ENCODE measurements around the gene LCE3A.

The LCE3A gene

GRCh38 chr1:152640351-152640750 lies 17.4 kb upstream of the LCE3A start:
- peaks cover 43% of the 10 kb centered on the region for H3K9me3 ChIP-seq (ENCODE audit: control insufficient read depth, low read length)

GRCh38 chr1:152630596-152630995 lies 7.7 kb upstream of the LCE3A start:
- H3K4me3 ChIP-seq (ENCODE audit: extremely low read depth, insufficient read depth, low read length, poor library complexity, severe bottlenecking) = no peak overlapping the region
- H3K4me1 ChIP-seq (ENCODE audit: control insufficient read depth, insufficient read depth, low read length, poor library complexity, severe bottlenecking) = no peaks in the 10 kb centered on the region
- no peak overlapping the region for H3K27ac ChIP-seq (ENCODE audit: low read depth, low read length, severe bottlenecking)
- 85 to 89% methylated on average over 2 of the region's 3 CpGs for WGBS, 2 experiments (ENCODE audit: insufficient coverage in 2 of 2)
- H3K9me3 ChIP-seq (ENCODE audit: control insufficient read depth, low read length) = peaks cover 50% of the 10 kb centered on the region
- H3K36me3 ChIP-seq (ENCODE audit: control insufficient read depth, insufficient read depth, low read length) = no peaks in the 10 kb centered on the region

More at GRCh38 chr1:152640351-152640750, 17.4 kb upstream of the LCE3A start:
- no peaks in the 10 kb centered on the region for H3K4me1 ChIP-seq (ENCODE audit: control insufficient read depth, insufficient read depth, low read length, poor library complexity, severe bottlenecking)
- H3K4me3 ChIP-seq (ENCODE audit: extremely low read depth, insufficient read depth, low read length, poor library complexity, severe bottlenecking) = no peak overlapping the region
- no peak overlapping the region for H3K27ac ChIP-seq (ENCODE audit: low read depth, low read length, severe bottlenecking)
- 0 to 14% methylated on average over 1 of the region's 1 CpG for WGBS, 2 experiments (ENCODE audit: insufficient coverage in 2 of 2)
- no peaks in the 10 kb centered on the region for H3K36me3 ChIP-seq (ENCODE audit: control insufficient read depth, insufficient read depth, low read length)

DNA sequence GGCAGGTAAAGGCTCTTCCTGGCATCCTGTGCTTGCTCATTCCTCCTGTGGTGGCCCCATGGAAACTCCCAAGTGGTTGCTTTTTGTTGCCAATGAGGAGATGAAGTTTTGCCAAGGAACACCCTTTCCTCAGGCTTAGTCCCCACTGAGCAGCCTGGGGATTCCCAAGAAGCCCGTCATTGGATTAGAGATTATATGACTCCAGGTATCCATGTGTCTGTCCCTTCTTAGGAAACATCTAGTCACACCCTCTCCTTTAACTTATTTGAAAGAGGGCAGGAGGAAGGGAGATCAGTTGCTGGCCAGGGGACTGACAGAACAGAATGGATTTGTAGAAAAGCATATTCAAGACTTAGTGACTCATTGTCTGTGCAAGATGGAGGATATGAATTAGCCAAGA lies 3.8 kb upstream of the LCE3A start:
- no CpG with 5 or more reads among the region's 1 CpG for WGBS, 2 experiments (ENCODE audit: insufficient coverage in 2 of 2)
- H3K4me1 ChIP-seq (ENCODE audit: control insufficient read depth, insufficient read depth, low read length, poor library complexity, severe bottlenecking) = no peaks in the 10 kb centered on the region
- H3K4me3 ChIP-seq (ENCODE audit: extremely low read depth, insufficient read depth, low read length, poor library complexity, severe bottlenecking) = no peak overlapping the region
- no peak overlapping the region for H3K27ac ChIP-seq (ENCODE audit: low read depth, low read length, severe bottlenecking)
- peaks cover 85% of the 10 kb centered on the region for H3K9me3 ChIP-seq (ENCODE audit: control insufficient read depth, low read length)
- H3K36me3 ChIP-seq (ENCODE audit: control insufficient read depth, insufficient read depth, low read length) = no peaks in the 10 kb centered on the region

- Histone ChIP-seq H3K4me1 (ENCODE audit: control insufficient read depth, insufficient read depth, low read length, poor library complexity, severe bottlenecking) (no peaks in the 10 kb centered on the region), H3K9me3 (ENCODE audit: control insufficient read depth, low read length) (peaks cover 84% of the 10 kb centered on the region)
Observed at GRCh38 chr1:152623203-152623844, 421 bp upstream of the LCE3A start.

GRCh38 chr1:152621993-152622392 lies 910 bp downstream of the LCE3A start:
- no peak overlapping the region for H3K4me3 ChIP-seq (ENCODE audit: extremely low read depth, insufficient read depth, low read length, poor library complexity, severe bottlenecking)
- 55 to 80% methylated on average over 1 to 2 of the region's 3 CpGs for WGBS, 2 experiments (ENCODE audit: insufficient coverage in 2 of 2)
- H3K9me3 ChIP-seq (ENCODE audit: control insufficient read depth, low read length) = peaks cover 81% of the 10 kb centered on the region
- H3K4me1 ChIP-seq (ENCODE audit: control insufficient read depth, insufficient read depth, low read length, poor library complexity, severe bottlenecking) = no peaks in the 10 kb centered on the region
- H3K27ac ChIP-seq (ENCODE audit: low read depth, low read length, severe bottlenecking) = no peak overlapping the region
- no peaks in the 10 kb centered on the region for H3K36me3 ChIP-seq (ENCODE audit: control insufficient read depth, insufficient read depth, low read length)

More at GRCh38 chr1:152623203-152623844, 421 bp upstream of the LCE3A start:
- Histone ChIP-seq H3K27ac (ENCODE audit: low read depth, low read length, severe bottlenecking) (no peak overlapping the region), H3K36me3 (ENCODE audit: control insufficient read depth, insufficient read depth, low read length) (no peaks in the 10 kb centered on the region), H3K4me3 (ENCODE audit: extremely low read depth, insufficient read depth, low read length, poor library complexity, severe bottlenecking) (no peak overlapping the region)
- 84 to 85% methylated on average over 22 of the region's 29 CpGs for WGBS, 2 experiments (ENCODE audit: insufficient coverage in 2 of 2)

GRCh38 chr1:152613511-152613910 lies 9.4 kb downstream of the LCE3A start, which contains the start of gene LCE3B:
TSS of gene LCE3B (plus strand) at chr1:152613811. CDS start at chr1:152613811, 0 bp downstream.
- no CpG with 5 or more reads among the region's 1 CpG for WGBS, 2 experiments (ENCODE audit: insufficient coverage in 2 of 2)
- Histone ChIP-seq H3K4me3 (ENCODE audit: extremely low read depth, insufficient read depth, low read length, poor library complexity, severe bottlenecking) (no peak within 1 kb of the TSS), H3K4me1 (ENCODE audit: control insufficient read depth, insufficient read depth, low read length, poor library complexity, severe bottlenecking) (no peaks in the 10 kb centered on the region), H3K9me3 (ENCODE audit: control insufficient read depth, low read length) (peaks cover 9% of the 10 kb centered on the region), H3K36me3 (ENCODE audit: control insufficient read depth, insufficient read depth, low read length) (no peaks in the 10 kb centered on the region), H3K27ac (ENCODE audit: low read depth, low read length, severe bottlenecking) (no peak within 1 kb of the TSS)

DNA sequence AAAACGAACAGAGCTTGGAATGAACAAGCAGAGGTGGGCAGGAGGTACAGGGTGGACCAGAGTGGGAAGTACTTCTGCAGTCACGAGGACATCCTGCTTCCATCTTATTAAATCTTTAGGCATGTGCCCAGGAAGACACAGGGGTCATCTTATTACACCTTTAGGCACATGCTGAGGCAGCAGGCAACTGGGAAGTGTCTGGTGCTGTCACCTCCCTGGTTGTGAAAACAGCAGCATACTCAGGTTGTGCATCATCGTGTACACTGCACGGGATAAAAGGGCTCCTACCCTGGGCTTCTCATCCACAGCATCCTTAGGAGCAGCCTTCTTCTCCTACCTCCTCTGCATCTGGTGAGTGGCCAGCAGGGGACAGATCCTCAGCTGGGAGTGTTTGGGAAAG lies 23.0 kb downstream of the LCE3A start, which contains the start of gene LCE3C:
Gene LCE3C (plus strand): TSS at position 301 of the 400 bp plus-strand sequence. CDS start 498 bp downstream, outside the sequence.
- Histone ChIP-seq H3K4me3 (ENCODE audit: extremely low read depth, insufficient read depth, low read length, poor library complexity, severe bottlenecking) (no peak within 1 kb of the TSS), H3K4me1 (ENCODE audit: control insufficient read depth, insufficient read depth, low read length, poor library complexity, severe bottlenecking) (no peaks in the 10 kb centered on the region), H3K27ac (ENCODE audit: low read depth, low read length, severe bottlenecking) (no peak within 1 kb of the TSS), H3K9me3 (ENCODE audit: control insufficient read depth, low read length) (no peaks in the 10 kb centered on the region), H3K36me3 (ENCODE audit: control insufficient read depth, insufficient read depth, low read length) (no peaks in the 10 kb centered on the region)
- WGBS, 2 experiments (ENCODE audit: insufficient coverage in 2 of 2) = no CpG with 5 or more reads among the region's 4 CpGs

- H3K9me3 ChIP-seq (ENCODE audit: control insufficient read depth, low read length) = no peaks in the 10 kb centered on the region
Observed at GRCh38 chr1:152596986-152597385, 25.9 kb downstream of the LCE3A start.

DNA sequence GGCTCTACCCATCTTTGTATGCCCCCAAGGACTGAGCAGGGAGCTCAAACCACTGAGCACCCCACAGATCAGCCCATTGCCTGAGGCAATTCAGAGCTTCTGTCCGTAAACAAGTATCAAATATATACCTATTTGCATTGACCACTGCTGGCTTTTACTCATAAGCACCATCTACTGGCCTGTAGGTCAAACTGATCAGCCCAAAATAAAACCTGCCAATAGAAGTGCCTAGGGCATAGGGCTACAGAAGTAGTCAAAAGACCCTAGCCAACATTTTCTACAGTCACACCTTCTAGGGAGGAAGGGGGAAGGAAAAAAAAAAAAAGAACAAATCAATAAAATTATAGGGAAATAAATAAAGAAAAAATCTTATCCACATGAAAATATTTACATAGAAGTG lies 37.3 kb downstream of the LCE3A start:
- H3K9me3 ChIP-seq (ENCODE audit: control insufficient read depth, low read length) = peaks cover 7% of the 10 kb centered on the region
- no CpG with 5 or more reads among the region's 1 CpG for WGBS, 2 experiments (ENCODE audit: insufficient coverage in 2 of 2)
- H3K4me3 ChIP-seq (ENCODE audit: extremely low read depth, insufficient read depth, low read length, poor library complexity, severe bottlenecking) = no peak overlapping the region
- no peaks in the 10 kb centered on the region for H3K36me3 ChIP-seq (ENCODE audit: control insufficient read depth, insufficient read depth, low read length)
- no peaks in the 10 kb centered on the region for H3K4me1 ChIP-seq (ENCODE audit: control insufficient read depth, insufficient read depth, low read length, poor library complexity, severe bottlenecking)
- no peak overlapping the region for H3K27ac ChIP-seq (ENCODE audit: low read depth, low read length, severe bottlenecking)

More at GRCh38 chr1:152596986-152597385, 25.9 kb downstream of the LCE3A start:
- no peaks in the 10 kb centered on the region for H3K4me1 ChIP-seq (ENCODE audit: control insufficient read depth, insufficient read depth, low read length, poor library complexity, severe bottlenecking)
- no peak overlapping the region for H3K27ac ChIP-seq (ENCODE audit: low read depth, low read length, severe bottlenecking)
- H3K36me3 ChIP-seq (ENCODE audit: control insufficient read depth, insufficient read depth, low read length) = no peaks in the 10 kb centered on the region
- no peak overlapping the region for H3K4me3 ChIP-seq (ENCODE audit: extremely low read depth, insufficient read depth, low read length, poor library complexity, severe bottlenecking)
- WGBS, 2 experiments (ENCODE audit: insufficient coverage in 2 of 2) = no CpG with 5 or more reads among the region's 2 CpGs

DNA sequence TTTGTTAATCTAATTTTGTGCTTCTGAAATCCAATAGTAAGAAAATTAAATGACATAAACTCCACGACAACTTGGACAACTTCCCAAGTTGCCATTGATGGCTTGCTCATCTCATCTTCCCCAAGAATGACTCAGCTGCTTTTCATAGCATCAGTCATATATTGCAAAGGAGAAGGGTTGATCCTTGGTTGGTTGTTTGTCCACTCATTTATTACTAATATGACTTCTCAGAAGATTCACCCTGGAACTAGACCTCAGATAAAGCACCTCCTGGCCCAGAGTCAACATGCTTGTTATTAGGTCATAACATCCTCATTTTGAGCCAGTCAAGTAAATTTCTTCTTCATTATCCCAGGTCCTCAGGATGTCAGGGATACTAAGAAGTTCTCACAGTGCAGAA lies 40.3 kb downstream of the LCE3A start:
- Histone ChIP-seq H3K9me3 (ENCODE audit: control insufficient read depth, low read length) (peaks cover 26% of the 10 kb centered on the region), H3K27ac (ENCODE audit: low read depth, low read length, severe bottlenecking) (no peak overlapping the region), H3K36me3 (ENCODE audit: control insufficient read depth, insufficient read depth, low read length) (no peaks in the 10 kb centered on the region), H3K4me1 (ENCODE audit: control insufficient read depth, insufficient read depth, low read length, poor library complexity, severe bottlenecking) (no peaks in the 10 kb centered on the region), H3K4me3 (ENCODE audit: extremely low read depth, insufficient read depth, low read length, poor library complexity, severe bottlenecking) (no peak overlapping the region)
- 83% methylated on average over 1 of the region's 1 CpG; no CpG with 5 or more reads in 1 of the 2 experiments for WGBS, 2 experiments (ENCODE audit: insufficient coverage in 2 of 2)

DNA sequence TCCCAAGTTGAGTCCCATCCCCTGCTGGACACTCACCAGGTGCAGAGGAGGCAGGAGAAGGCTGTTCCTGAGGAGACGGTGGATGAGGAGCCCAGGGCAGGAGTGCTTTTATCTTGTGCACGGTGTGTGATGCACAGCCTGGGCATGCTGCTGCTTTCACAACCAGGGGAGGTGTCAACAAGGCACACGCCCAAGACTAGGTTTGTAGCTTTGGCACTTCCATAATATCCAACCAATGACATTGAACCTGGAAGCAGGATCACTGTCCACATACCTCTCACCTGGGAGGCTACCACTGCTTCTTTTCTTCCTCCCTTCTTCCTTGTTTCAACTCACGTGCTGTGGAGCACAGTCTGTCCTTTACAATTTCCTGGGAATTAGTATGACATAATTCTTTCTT lies 42.5 kb downstream of the LCE3A start, which contains the start of gene LCE3D:
Gene LCE3D (minus strand): TSS at position 84 of the 400 bp plus-strand sequence. CDS start 580 bp downstream, outside the sequence.
- Histone ChIP-seq H3K4me1 (ENCODE audit: control insufficient read depth, insufficient read depth, low read length, poor library complexity, severe bottlenecking) (no peaks in the 10 kb centered on the region), H3K27ac (ENCODE audit: low read depth, low read length, severe bottlenecking) (no peak within 1 kb of the TSS), H3K9me3 (ENCODE audit: control insufficient read depth, low read length) (peaks cover 37% of the 10 kb centered on the region), H3K36me3 (ENCODE audit: control insufficient read depth, insufficient read depth, low read length) (no peaks in the 10 kb centered on the region), H3K4me3 (ENCODE audit: extremely low read depth, insufficient read depth, low read length, poor library complexity, severe bottlenecking) (no peak within 1 kb of the TSS)
- 37 to 77% methylated on average over 2 to 3 of the region's 4 CpGs for WGBS, 2 experiments (ENCODE audit: insufficient coverage in 2 of 2)

Data from mesodermal cell (in vitro differentiated cells).